GM19193 (cell line): Measurements from ENCODE around the gene VCX2.

Source experiments
- POLR2A ChIP-seq: IDR thresholded peaks from 4 replicates; pipeline ENCODE4 v1.6.1; 2011; ENCODE audit not compliant: insufficient read depth, insufficient read length; ENCODE audit errors: extremely low read depth

The VCX2 gene

DNA sequence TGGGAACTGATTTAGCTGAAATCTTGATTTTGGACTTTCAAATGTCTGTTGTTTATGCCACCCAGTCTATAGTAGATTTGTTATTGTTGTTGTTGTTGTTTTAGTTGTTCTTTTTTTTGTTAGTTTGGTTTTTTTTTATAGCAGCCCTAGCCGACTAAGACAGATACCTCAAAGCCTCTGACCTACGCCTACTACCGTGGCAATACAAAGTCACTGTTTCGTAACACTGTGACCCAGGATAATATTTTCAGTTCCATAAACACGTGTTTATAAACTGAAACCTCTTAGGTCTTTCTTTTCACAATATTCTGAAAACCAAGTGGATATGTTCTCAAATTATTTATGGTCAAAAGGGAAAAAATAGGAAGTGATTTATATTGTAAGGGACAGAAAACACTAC is 32.8 kb downstream of the VCX2 start:
- TF ChIP-seq POLR2A = no peak

DNA sequence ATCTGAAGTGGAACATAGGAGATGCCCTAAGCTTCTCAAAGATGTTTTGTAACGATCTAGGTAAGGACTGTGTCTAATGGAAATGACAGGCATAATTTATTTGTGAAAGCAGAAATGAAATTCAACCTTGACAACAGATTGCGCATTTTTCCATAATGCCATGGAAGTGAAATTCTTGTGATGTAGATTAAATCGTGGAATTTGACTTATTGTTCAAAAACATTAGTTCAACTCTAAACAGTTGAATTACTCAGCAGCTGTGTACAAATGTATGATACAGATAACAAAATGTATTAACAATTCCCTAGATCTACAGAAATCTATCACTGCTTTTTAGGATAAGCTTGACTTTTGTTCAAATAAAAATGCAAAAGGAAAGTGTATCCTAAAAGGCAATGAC is 44.4 kb downstream of the VCX2 start:
- no peak for TF ChIP-seq POLR2A

DNA sequence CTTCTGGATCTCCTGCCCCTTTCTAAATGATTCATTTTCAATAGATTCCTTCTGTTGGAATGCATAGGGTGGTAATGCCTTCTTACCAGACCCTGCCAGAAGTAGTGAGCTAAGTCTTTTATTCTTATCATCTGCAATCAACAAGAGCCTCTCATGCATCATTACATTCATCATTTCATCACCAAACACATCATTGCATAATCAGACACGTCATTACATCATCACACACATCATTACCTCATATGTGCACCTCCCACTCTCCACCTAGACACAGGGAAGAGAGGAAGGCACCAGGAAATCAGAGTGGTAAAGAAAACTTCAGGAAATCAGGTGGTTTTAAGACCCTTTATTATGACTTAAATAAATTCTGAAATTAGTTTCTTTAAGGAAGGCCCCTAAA is 45.0 kb downstream of the VCX2 start:
- TF ChIP-seq POLR2A = no peak

DNA sequence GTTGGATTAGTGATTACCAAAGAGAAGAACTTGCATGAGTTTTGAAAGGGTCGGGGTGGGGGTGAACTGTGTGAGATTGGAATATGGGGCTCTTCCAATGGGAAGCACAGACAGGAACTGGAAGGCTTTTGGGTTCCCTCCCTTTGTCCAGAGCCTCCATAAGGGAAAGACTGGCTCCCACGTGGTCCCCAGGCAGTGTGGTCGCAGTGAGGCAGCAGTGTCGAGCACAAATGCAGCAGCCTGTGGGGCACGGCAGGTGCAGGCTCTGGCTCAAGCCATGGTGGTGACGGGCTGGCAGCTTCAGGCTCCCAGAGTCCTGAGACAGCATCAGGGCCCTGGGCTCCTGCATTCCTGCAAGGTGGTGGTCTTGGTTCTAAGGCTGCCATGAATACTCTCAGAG is 45.5 kb downstream of the VCX2 start:
- no peak for TF ChIP-seq POLR2A

DNA sequence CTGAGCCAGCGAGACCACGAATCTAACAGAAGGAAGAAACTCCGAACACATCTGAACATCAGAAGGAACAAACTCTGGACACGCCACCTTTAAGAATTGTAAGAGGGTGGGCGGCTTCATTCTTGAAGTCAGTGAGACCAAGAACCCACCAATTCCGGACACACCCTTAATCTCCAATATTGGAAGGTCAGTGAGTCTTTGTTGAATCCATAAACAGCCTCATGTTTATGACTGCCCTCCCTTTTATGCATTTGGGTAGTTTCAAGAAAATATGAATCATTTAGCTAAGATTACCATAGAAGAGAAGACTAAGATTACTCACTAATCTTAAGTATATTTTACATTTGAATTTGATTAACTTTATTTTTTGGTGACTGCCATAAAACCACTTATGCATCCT is 48.5 kb downstream of the VCX2 start:
- no peak for TF ChIP-seq POLR2A
